ENCODE measurements around the gene STK39. TPM values are rescaled to one million over a fixed set of nuclear protein-coding genes. Genes with fewer than 3 reads are reported as not detected.

Gene STK39
- total and polyA plus RNA-seq, 9 of the 15 experiments (the other 6 are each of a cell fraction or from before 2014, with no cell fraction given) = 0.19 to 0.76 (median 0.51) TPM

DNA sequence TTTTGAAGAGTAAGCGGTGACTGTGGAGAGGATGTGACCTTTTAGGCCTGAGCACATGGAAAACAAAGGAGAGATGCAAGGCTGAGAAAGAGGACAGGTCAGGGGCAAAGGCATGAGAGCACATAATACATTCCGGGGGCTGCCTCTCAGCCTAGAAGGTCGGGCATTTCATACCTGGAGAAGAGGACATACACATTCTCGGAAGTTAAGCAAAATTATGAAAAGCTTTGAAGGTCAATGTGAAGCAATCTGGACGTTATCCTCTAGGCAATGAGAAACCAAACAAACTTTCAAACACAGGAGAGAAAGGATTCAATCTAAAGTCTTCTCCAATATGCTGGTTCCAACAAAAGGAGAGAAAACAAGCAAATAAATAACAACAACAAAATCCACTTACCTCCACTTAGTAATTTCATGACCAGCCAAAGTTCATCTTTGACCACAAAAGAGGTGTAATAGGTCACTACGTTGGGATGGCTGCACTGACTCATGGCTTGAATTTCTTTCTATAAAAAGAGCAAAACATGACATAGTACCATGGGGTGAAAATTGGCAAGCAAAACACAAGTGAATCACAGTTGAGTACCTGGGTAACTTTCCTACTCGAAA lies 80.4 kb downstream of the STK39 start:
- ChIA-PET CTCF (ENCODE audit: low intra/inter-chr PET ratio) (no interaction called here), POLR2A (interaction anchor here (0.6 kb wide), 1 partner anchor 741 kb away, joined by 3 read pairs; no protein-coding TSS in a partner anchor)
- no TSS peak for BruUV-seq (replicated peaks)
- Histone ChIP-seq H3K36me3 (ENCODE audit: control insufficient read depth, insufficient read depth, low read length) (no peaks in the 10 kb centered on the region), H3K9me3 (replicated peaks; ENCODE audit: control insufficient read depth, insufficient read depth, low read depth, low read length) (no peaks in the 10 kb centered on the region), H4K20me1 (replicated peaks; ENCODE audit: control insufficient read depth, insufficient read depth, low read length) (no peaks in the 10 kb centered on the region), H3K4me2 (ENCODE audit: insufficient read depth, low read length) (no peak overlapping the region), H3K9ac (ENCODE audit: insufficient read depth in 1 of 2, low read depth in 2 of 2, low read length in 2 of 2) (no peak overlapping the region), H3K27me3 (ENCODE audit: control insufficient read depth in 2 of 2, insufficient read depth in 2 of 2, low read length in 2 of 2) (peaks cover 10 to 17% of the 10 kb centered on the region in 2 experiments; a peak in 4 of 5 replicates), H3K79me2 (ENCODE audit: control insufficient read depth, insufficient read depth, low read length) (no peaks in the 10 kb centered on the region), H3K27ac (ENCODE audit: extremely low read depth, low read depth, low read length) (no peak overlapping the region), H3K4me1 (replicated peaks in 1 of 2; ENCODE audit: control insufficient read depth in 2 of 2, insufficient read depth in 2 of 2, low read length in 2 of 2) (no peaks in the 10 kb centered on the region), H3K4me3 (no peak overlapping the region), H2AFZ (ENCODE audit: low read depth, low read length) (no peak overlapping the region), H3K9me1 (ENCODE audit: control insufficient read depth, insufficient read depth, low read length) (no peaks in the 10 kb centered on the region)
- 2% methylated on average over 7 of the region's 7 CpGs for WGBS (ENCODE audit: insufficient coverage, low coverage, missing lambda C conversion rate)
- in situ Hi-C loops (cut with MboI) = no loop called here
- FAIRE-seq = peak; percentile 37
- no peak for ATAC-seq
- intact Hi-C loops (cut with micrococcal nuclease) = loop anchor here (10.0 kb wide), 1 partner anchor 538 kb away; no protein-coding TSS in a partner anchor
- no peak for DNase-seq (ENCODE audit: extremely low read depth in 1 of 4, low spot score in 3 of 4)
- TF ChIP-seq ZNF232 (CRISPR knock-in tag; IDR thresholded peaks at IDR 0.05) (no peak), MTA3 (IDR thresholded peaks at IDR 0.05; ENCODE audit: borderline replicate concordance) (no peak)
- TF ChIP-seq, protein P1, sequence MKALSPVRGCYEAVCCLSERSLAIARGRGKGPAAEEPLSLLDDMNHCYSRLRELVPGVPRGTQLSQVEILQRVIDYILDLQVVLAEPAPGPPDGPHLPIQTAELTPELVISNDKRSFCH (CRISPR knock-in tag; IDR thresholded peaks at IDR 0.05) = no peak
- TF ChIP-seq, protein P1 (tag; IDR thresholded peaks at IDR 0.05) = no peak

Data from K562 (cell line).